Ovary (tissue), 9 donors: ENCODE results near the gene CCBE1. TPM values are rescaled to one million over a fixed set of nuclear protein-coding genes. Genes with fewer than 3 reads are reported as not detected.

ENCODE experiments used
- DNase-seq, 5 donors: peaks; one replicate each; pipeline ENCODE4 v3.0.0-alpha.2; 2019 to 2020
- H3K27ac ChIP-seq, 2 donors: fragments of 200-600 bp; one replicate each; pipeline versions ENCODE4 v1.5.1 to v1.8.0; 2019 to 2022
- H3K27me3 ChIP-seq: fragments of 200-600 bp; one replicate; pipeline ENCODE4 v1.8.0; 2022
- H3K36me3 ChIP-seq: fragments of 200-600 bp; sonication (generic); one replicate; pipeline ENCODE4 v1.5.1; 2019
- H3K4me1 ChIP-seq: one replicate; pipeline ENCODE4 v1.8.1; 2013; ENCODE audit warnings: mild to moderate bottlenecking, moderate library complexity; ENCODE audit not compliant: insufficient read depth
- H3K4me3 ChIP-seq: fragments of 200-600 bp; sonication (generic); one replicate; pipeline ENCODE4 v1.5.1; 2017
- H3K9me3 ChIP-seq, 2 donors: fragments of 200-600 bp in 1 of 2; sonication (generic) in 1 of 2; one replicate each; pipeline versions ENCODE4 v1.5.1 to v1.8.1; 2013 to 2019; ENCODE audit warnings: mild to moderate bottlenecking in 1 of 2, moderate library complexity in 1 of 2
- CTCF ChIP-seq, 3 donors: fragments of 450-650 bp in 2 of 3; fragments of 200-600 bp in 1 of 3; IDR thresholded peaks; one replicate each; pipeline versions ENCODE4 v1.5.1 to v1.8.0; 2016 to 2022; ENCODE audit warnings: antibody characterized with exemption in 3 of 3, mild to moderate bottlenecking in 1 of 3
- EP300 ChIP-seq: sonication (generic); formaldehyde crosslinking; IDR thresholded peaks from one replicate; pipeline ENCODE4 v1.6.1; 2017; ENCODE audit warnings: antibody characterized with exemption
- POLR2A ChIP-seq: fragments of 450-650 bp; IDR thresholded peaks from one replicate; pipeline ENCODE4 v1.6.1; 2017; ENCODE audit warnings: antibody characterized with exemption, mild to moderate bottlenecking, moderate library complexity
- WGBS, 3 donors: extraction: QIAGEN DNeasy Blood & Tissue Kit in 1 of 3; methylation state at CpG; one replicate each; pipeline versions ENCODE4 v1.1.5 to v1.1.7; 2013 to 2017; 5-methylcytosine and 5-hydroxymethylcytosine counted together
- intact Hi-C, 4 donors: fragments of 100-400 bp; cut with DNase I; formaldehyde crosslinking; loops; one replicate each; pipeline versions ENCODE4 v1.11.0 to v1.15.1; 2022 to 2023
- polyA plus RNA-seq, 2 donors: library from polyadenylated mRNA; stranded (reverse); fragments of 200-250 nt in 1 of 2; fragments of 350-450 nt in 1 of 2; fragmentation: Illumina TruSeq in 1 of 2; extraction: RNeasy Lipid Tissue Mini Kit (QIAGEN cat#74804) in 1 of 2; gene quantifications; one replicate each; pipeline ENCODE4 v1.2.3, GENCODE V29; 2013 to 2014
- total RNA-seq, 7 donors: library from RNA; depleted of rRNA in 2 of 7; stranded (reverse); fragments of >200 nt in 2 of 7; fragmentation: NEBNext Ultra II Directional in 3 of 7; extraction: Animal tissue kit (Norgen Biotek cat#: 25700) in 3 of 7; gene quantifications; one replicate each; pipeline versions ENCODE4 v1.1.0 to v1.2.4, GENCODE V29; 2016 to 2023
- donor health status: DM: no; HTN: no; CAD: no; lungs with moderate emphysema.
- donor health status: DM: no; HTN: no; CAD: no.
- donor health status: Bipolar disorder and iron deficiency.
- donor health status: DM: yes; HTN: yes; CAD: no.
- donor health status: DM: no; HTN: no; CAD: no.
- donor health status: DM: yes; HTN: yes; CAD: no.

CCBE1 gene
- total and polyA plus RNA-seq, 9 donors, result 15.9 to 109 (median 43.9) TPM

- intact Hi-C loops, result no loop called here
- Histone ChIP-seq H3K9me3 (no peaks in the 10 kb centered on the region), H3K4me1 (peaks cover 27% of the 10 kb centered on the region), H3K36me3 (no peaks in the 10 kb centered on the region), H3K27me3 (no peaks in the 10 kb centered on the region), H3K27ac (peak overlapping the region; percentile 17 to 80), H3K4me3 (no peak overlapping the region)
- WGBS, 3 donors, result 11 to 36% (median 17%) methylated on average over 13 of the region's 13 CpGs
- TF ChIP-seq POLR2A (no peak), CTCF (IDR thresholded peaks at IDR 0.05) (no peak), EP300 (no peak)
- no peak for DNase-seq
These were observed 90.8 kb downstream of the CCBE1 start for GRCh38 chr18:59606193-59607077.

- Histone ChIP-seq H3K4me1 (peaks cover 27% of the 10 kb centered on the region), H3K36me3 (no peaks in the 10 kb centered on the region), H3K4me3 (no peak overlapping the region), H3K9me3 (no peaks in the 10 kb centered on the region), H3K27me3 (no peaks in the 10 kb centered on the region), H3K27ac (peak overlapping the region; percentile 17 to 80)
- 11 to 45% (median 13%) methylated on average over 13 of the region's 13 CpGs for WGBS, 3 donors
- TF ChIP-seq CTCF (IDR thresholded peaks at IDR 0.05), result no peak
- no peak for TF ChIP-seq POLR2A
- no peak for TF ChIP-seq EP300
- DNase-seq, result peak; percentile 49 to 77 (median 65)
- intact Hi-C loops, result no loop called here
These were observed 91.5 kb downstream of the CCBE1 start for GRCh38 chr18:59605633-59606192.

GRCh38 chr18:59604877-59605276, 92.3 kb downstream of the CCBE1 start:
- H3K9me3 ChIP-seq, result no peaks in the 10 kb centered on the region
- H3K27ac ChIP-seq, result peak overlapping the region in 1 of 2 donors; percentile 80
- peaks cover 26% of the 10 kb centered on the region for H3K4me1 ChIP-seq
- intact Hi-C loops, result no loop called here
- H3K4me3 ChIP-seq, result no peak overlapping the region
- TF ChIP-seq EP300 (no peak), POLR2A (no peak), CTCF (IDR thresholded peaks at IDR 0.05) (no peak)
- no peaks in the 10 kb centered on the region for H3K36me3 ChIP-seq
- 91 to 95% (median 95%) methylated on average over 3 of the region's 3 CpGs for WGBS, 3 donors
- H3K27me3 ChIP-seq, result no peaks in the 10 kb centered on the region
- no peak for DNase-seq

- Histone ChIP-seq H3K27ac (no peak overlapping the region), H3K4me1 (peaks cover 12% of the 10 kb centered on the region), H3K27me3 (no peaks in the 10 kb centered on the region), H3K36me3 (no peaks in the 10 kb centered on the region), H3K9me3 (no peaks in the 10 kb centered on the region), H3K4me3 (no peak overlapping the region)
- no peak for DNase-seq
- intact Hi-C loops, result no loop called here
- WGBS, 3 donors, result 95 to 97% (median 96%) methylated on average over 3 of the region's 3 CpGs
- TF ChIP-seq CTCF (IDR thresholded peaks at IDR 0.05) (no peak), EP300 (no peak), POLR2A (no peak)
These were observed 100.2 kb downstream of the CCBE1 start for GRCh38 chr18:59597049-59597448.
